Coronary artery (tissue), 2 donors: ENCODE measurements around the gene MYH3.

Experiments
- DNase-seq: peaks from one replicate; pipeline ENCODE4 v3.0.0-alpha.2; 2017; ENCODE audit warnings: low spot score
- H3K27ac ChIP-seq, 2 donors: fragments of 200-600 bp; sonication (generic); one replicate each; pipeline ENCODE4 v1.5.1; 2016 to 2019
- H3K4me3 ChIP-seq: fragments of 200-600 bp; sonication (generic); 2 replicates; pipeline ENCODE4 v1.5.1; 2016; ENCODE audit warnings: mild to moderate bottlenecking, moderate library complexity
- TF ChIP-seq, protein P1 (sequence below): fragments of 200-600 bp; sonication (generic); IDR thresholded peaks from one replicate; pipeline ENCODE4 v1.5.1; 2019; ENCODE audit warnings: antibody characterized with exemption

Gene MYH3

DNA sequence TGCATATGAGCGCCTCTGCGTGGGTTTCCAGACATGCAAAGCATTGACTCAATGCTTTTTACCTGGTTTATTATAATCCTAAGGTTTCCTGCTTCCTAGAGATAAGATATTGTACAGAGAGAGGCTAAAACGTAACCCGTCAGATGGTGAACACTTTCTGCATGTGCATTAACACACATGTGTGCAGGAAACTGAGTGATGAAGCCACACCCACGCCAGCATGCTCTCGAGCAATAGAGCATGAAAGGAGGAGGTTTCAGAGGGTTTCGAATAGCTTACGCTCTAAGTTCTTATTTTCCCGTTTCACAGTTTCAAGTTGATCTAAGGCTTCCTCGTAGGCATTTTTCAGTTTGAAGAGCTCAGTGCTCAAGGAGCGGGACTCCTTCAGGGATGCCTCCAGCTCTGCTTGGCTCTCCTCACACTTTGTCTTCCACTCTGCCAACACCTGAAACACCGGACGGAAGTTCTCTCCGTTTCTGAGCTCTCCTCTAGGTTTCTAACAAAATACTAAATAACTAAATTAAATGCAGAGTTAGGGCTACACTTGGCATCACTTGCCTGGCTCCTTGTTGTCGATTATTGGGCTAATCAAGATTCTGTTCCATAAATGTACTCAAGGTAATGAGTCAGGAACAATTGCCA is 23.2 kb downstream of the MYH3 start:
- DNase-seq: no peak
- TF ChIP-seq, protein P1, sequence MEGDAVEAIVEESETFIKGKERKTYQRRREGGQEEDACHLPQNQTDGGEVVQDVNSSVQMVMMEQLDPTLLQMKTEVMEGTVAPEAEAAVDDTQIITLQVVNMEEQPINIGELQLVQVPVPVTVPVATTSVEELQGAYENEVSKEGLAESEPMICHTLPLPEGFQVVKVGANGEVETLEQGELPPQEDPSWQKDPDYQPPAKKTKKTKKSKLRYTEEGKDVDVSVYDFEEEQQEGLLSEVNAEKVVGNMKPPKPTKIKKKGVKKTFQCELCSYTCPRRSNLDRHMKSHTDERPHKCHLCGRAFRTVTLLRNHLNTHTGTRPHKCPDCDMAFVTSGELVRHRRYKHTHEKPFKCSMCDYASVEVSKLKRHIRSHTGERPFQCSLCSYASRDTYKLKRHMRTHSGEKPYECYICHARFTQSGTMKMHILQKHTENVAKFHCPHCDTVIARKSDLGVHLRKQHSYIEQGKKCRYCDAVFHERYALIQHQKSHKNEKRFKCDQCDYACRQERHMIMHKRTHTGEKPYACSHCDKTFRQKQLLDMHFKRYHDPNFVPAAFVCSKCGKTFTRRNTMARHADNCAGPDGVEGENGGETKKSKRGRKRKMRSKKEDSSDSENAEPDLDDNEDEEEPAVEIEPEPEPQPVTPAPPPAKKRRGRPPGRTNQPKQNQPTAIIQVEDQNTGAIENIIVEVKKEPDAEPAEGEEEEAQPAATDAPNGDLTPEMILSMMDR: no peak
- no peak overlapping the region for H3K27ac ChIP-seq
- H3K4me3 ChIP-seq: no peak overlapping the region

DNA sequence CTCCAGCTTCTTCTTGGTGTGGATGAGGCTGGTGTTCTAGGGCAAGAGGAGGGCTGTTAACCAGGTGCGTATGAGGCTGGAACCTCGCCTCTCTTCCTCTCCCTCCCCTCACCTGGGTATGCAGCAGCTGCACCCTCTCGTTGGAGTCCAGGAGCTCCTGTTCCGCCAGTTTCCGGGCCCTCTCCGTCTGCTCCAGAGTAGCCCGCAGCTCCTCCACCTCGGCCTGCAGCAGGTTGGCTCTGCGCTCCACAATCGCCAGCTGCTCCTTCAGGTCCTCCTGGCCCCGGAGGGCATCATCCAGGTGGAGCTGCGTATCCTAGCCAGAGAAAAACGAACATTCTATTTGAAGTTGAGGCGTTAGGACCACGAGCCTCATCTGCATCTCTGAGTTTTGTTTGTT is 25.4 kb downstream of the MYH3 start:
- DNase-seq: no peak

GRCh38 chr17:10631048-10631700 is 25.9 kb downstream of the MYH3 start:
- no peak overlapping the region for H3K27ac ChIP-seq
- TF ChIP-seq, protein P1: peak; percentile 58
- no peak overlapping the region for H3K4me3 ChIP-seq
- DNase-seq: no peak

More for the DNA sequence above, 25.4 kb downstream of the MYH3 start:
- TF ChIP-seq, protein P1: no peak
- Histone ChIP-seq H3K4me3 (no peak overlapping the region), H3K27ac (no peak overlapping the region)

- H3K4me3 ChIP-seq: no peak overlapping the region
- no peak for DNase-seq
- no peak overlapping the region for H3K27ac ChIP-seq
- TF ChIP-seq, protein P1: no peak
These were observed 27.4 kb downstream of the MYH3 start for GRCh38 chr17:10629706-10630105.

DNA sequence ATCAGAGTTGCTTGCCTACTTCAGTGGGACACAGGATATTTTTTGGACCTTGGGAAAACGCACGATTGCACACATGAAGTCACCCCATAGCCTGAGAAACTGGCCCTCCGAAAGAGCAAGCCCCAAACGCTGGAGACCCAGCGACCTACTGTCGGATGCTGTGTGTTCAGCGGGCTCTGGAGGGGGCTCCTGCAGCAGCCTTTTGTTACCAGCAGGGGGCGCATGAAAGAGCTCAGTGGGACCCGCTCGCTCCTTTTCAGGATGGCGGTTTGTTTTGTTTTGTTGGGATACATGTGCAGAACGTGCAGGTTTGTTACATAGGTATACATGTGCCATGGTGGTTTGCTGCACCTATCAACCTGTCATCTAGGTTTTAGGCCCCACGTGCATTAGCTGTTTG is 28.4 kb downstream of the MYH3 start:
- no peak for DNase-seq
- TF ChIP-seq, protein P1: no peak
- no peak overlapping the region for H3K27ac ChIP-seq

GRCh38 chr17:10626390-10626789 is 30.7 kb downstream of the MYH3 start:
- DNase-seq: no peak
- Histone ChIP-seq H3K27ac (no peak overlapping the region), H3K4me3 (no peak overlapping the region)
- TF ChIP-seq, protein P1: no peak

More for the DNA sequence above, 28.4 kb downstream of the MYH3 start:
- no peak overlapping the region for H3K4me3 ChIP-seq

DNA sequence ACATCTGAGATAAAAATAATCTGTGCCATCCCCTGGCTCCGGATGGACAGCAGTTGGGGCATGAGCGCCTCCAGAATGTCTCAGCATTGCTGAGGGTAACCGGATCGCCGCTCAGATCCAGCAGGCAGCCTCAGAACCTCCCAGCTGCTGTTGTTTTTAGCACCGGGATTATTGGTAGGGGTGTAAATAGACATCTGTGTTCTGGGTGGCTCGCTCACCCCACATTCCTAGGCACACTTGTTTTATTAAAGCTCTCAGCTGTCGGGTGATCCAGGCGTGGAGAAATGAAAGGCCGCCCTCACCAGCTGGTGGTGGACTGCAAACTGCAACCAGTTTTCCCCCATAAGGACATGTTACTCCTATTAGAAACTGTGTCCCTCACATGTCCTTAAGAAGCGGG is 32.1 kb downstream of the MYH3 start:
- Histone ChIP-seq H3K4me3 (no peak overlapping the region), H3K27ac (no peak overlapping the region)
- TF ChIP-seq, protein P1: no peak
- no peak for DNase-seq
